Measurements from ENCODE around the gene RIIAD1.
"Not testable (repeated sequence)": the region's sequence is repeated elsewhere in the genome, so short reads cannot be mapped to it uniquely, and the experiment has no call there.

The RIIAD1 gene

GRCh38 chr1:151729966-151730291 is 8.6 kb downstream of the RIIAD1 start:
- in situ Hi-C loops (cut with MboI; ENCODE audit: low sequenced_read_pairs) = loop anchor here (25.0 kb wide), 1 partner anchor 293 kb away; no protein-coding TSS in a partner anchor

GRCh38 chr1:151733126-151733525 is 11.8 kb downstream of the RIIAD1 start:
- in situ Hi-C loops (cut with MboI; ENCODE audit: low sequenced_read_pairs) = loop anchor here (25.0 kb wide), 1 partner anchor 296 kb away; no protein-coding TSS in a partner anchor

GRCh38 chr1:151733995-151734394 is 12.7 kb downstream of the RIIAD1 start:
- in situ Hi-C loops (cut with MboI; ENCODE audit: low sequenced_read_pairs) = loop anchor here (25.0 kb wide), 1 partner anchor 297 kb away; no protein-coding TSS in a partner anchor

- in situ Hi-C loops (cut with MboI; ENCODE audit: low sequenced_read_pairs) = loop anchor here (25.0 kb wide), 1 partner anchor 300 kb away; no protein-coding TSS in a partner anchor
Measured at GRCh38 chr1:151737026-151737425, 15.7 kb downstream of the RIIAD1 start.

DNA sequence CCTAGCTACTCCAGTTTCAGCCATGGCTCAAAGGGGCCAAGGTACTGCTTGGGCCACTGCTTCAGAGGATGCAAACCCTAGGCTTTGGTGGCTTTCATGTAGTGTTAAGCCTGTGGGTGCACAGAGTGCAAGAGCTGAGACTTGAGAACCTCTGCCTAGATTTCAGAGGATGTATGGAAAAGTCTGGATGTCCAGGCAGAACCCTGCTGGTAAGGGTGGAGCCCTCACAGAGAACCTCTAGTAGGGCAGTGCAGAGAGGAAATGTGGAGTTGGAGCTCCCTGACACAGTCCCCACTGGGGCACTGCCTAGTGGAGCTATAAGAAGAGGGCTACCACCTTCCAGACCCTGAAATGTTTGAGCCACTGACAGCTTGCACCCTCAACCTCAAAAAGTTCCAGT is 16.2 kb downstream of the RIIAD1 start:
- in situ Hi-C loops (cut with MboI; ENCODE audit: low sequenced_read_pairs) = loop anchor here (25.0 kb wide), 1 partner anchor 300 kb away; no protein-coding TSS in a partner anchor

DNA sequence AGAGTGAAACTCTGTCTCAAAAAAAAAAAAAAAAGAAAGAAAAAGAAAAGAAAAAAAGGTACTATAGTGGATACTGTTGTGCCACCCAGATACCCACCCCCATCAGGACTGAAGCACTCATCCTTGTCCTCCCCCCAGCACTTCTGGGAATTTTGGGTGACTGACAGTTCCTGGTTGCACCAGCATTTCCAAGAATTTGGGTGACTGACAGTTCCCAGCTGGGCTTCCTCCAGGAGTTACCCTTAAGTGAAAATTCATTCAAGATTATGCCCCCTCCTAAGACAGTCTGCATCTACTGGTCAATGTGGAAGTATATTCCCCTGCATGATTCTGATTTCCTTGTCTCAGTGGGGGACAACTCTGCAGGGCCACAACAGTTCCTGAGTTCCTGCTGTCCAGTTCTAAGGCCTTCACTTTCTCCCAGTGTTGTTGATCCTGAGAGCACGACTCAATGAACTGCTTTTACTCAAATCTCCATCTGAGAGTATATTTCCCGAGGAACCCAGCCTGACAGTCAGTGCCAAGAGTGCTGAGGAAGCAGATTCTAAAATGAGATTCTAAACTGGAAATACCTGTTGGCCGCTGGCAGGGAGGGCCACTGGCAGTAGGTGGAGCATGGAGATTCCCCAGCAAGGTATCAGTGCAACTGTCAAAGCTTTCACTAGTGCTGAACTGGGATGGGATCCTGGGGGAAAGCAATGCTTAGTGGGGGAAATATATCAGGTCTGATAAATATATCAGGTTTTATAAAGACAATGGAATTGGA is 18.5 kb downstream of the RIIAD1 start:
- in situ Hi-C loops (cut with MboI; ENCODE audit: low sequenced_read_pairs) = loop anchor here (25.0 kb wide), 1 partner anchor 302 kb away; no protein-coding TSS in a partner anchor

GRCh38 chr1:151741516-151741915 is 20.2 kb downstream of the RIIAD1 start:
- in situ Hi-C loops (cut with MboI; ENCODE audit: low sequenced_read_pairs) = loop anchor here (25.0 kb wide), 1 partner anchor 304 kb away; no protein-coding TSS in a partner anchor

- in situ Hi-C loops (cut with MboI; ENCODE audit: low sequenced_read_pairs) = no loop called here
Measured at GRCh38 chr1:151756291-151756690, 35.0 kb downstream of the RIIAD1 start.

GRCh38 chr1:151759241-151759640 is 37.9 kb downstream of the RIIAD1 start:
- in situ Hi-C loops (cut with MboI; ENCODE audit: low sequenced_read_pairs) = no loop called here

DNA sequence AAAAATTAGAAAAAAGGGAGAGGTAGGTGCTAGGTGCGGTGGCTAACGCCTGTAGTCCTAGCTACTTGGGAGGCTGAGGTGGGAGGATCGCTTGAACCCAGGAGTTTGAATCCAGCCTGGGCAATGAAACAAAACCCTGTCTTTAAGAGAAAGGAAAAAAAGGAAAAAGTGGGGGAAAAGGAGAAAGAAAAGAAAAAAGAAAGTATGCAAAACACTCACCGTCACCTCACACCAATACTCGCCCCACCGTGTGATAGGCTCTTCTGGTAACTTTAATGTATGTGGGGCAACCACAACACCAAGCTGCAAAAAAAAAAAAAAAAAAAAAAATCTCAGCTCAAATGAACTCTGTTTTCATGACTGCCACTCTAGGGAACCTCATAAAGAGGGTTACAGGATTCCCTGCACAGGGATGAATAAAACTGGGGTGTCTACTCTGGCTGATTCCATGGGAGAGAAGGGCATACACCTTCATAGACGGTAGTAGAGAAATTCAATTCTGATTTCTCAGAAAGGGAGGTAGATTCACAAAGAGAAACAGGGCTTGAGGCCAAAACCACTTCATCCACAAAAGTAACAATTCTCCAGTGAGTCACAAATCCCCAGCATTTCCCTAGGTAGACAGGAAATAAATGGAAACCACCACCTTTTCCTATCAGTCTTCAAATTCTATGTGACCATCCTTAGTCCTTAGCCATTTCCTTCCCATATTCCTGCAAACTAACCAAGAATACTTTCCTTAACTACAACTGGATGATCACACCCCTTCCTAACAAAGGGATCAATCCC is 39.5 kb downstream of the RIIAD1 start:
- in situ Hi-C loops (cut with MboI; ENCODE audit: low sequenced_read_pairs) = no loop called here

GRCh38 chr1:151762941-151763921 is 41.9 kb downstream of the RIIAD1 start, which contains the start of gene MRPL9:
TSS of gene MRPL9 (minus strand) at chr1:151763496. CDS start at chr1:151763479, 17 bp downstream.
- in situ Hi-C loops (cut with MboI; ENCODE audit: low sequenced_read_pairs) = no loop called here

DNA sequence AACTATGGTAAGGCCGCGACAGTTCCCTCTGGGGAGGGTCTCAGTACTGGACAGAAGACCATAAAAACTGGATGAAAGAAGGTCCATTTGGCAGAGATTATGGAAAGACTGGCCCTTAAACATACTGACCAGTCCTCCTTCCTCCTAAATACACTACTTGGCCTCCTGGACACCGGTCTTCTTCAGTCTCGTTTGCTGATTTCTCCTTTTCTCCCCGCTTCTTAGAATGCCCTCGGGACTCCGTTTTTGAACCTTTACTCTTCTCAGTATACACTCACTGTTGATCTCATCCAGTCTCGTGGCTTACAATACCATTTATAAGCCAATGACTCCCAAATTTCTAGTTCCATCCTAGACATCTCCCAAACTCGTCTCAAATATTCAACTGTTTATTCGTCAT is 42.7 kb downstream of the RIIAD1 start:
- in situ Hi-C loops (cut with MboI; ENCODE audit: low sequenced_read_pairs) = no loop called here

GRCh38 chr1:151768351-151769066 is 47.2 kb downstream of the RIIAD1 start:
- in situ Hi-C loops (cut with MboI; ENCODE audit: low sequenced_read_pairs) = not testable (repeated sequence)

- in situ Hi-C loops (cut with MboI; ENCODE audit: low sequenced_read_pairs) = not testable (repeated sequence)
Measured at GRCh38 chr1:151769270-151769669, 47.9 kb downstream of the RIIAD1 start.

DNA sequence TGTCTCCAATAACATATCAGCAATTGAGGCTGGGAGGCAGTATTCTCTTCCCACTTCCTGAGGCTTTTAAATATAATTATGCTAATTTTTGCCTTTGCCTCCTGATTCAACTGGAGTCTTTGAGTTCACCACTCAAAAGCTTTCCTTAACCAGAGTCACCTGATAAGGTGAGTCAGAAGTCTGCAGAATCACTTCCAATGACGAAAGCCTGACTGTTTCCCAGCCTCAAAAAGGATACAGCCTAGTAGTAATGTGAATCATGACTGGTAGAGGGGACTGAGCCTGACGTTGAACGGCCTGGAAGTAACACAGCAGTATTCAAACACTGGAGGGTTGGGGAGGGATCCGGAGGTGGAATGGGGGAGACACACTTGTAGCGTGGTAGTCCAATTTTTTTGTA is 52.4 kb downstream of the RIIAD1 start:
- in situ Hi-C loops (cut with MboI; ENCODE audit: low sequenced_read_pairs) = no loop called here

DNA sequence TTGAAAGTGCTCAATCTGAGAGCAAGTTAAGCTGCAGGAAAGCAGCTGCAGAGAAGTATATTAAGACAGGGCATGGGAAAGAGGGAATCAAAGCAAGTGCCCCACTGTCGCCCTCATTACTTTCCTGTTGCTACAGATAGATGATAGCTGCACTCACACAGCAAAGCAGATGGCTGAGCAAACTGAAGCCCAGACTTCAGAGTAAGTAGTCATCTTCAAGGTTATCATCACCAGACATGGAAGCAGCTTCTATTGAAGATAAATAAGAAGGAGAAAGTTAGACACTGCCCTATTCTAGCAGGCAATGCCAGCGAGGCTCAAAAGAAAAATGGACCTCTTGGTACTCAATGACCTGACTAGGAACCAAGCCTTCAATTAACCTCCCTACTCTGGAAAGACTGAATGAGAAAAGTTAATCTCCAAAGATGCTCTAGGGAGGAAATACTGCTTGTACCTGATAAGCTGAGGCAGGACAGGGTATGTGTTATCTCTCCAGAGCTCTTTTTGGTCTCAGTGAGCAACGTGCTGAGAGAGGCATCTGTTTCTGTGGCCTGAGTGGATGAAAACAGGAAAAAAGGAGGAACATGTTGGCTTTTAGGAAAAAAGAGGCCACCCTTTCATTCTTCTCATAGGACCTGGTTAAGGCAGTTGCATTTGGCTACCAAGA is 53.1 kb downstream of the RIIAD1 start:
- in situ Hi-C loops (cut with MboI; ENCODE audit: low sequenced_read_pairs) = no loop called here

DNA sequence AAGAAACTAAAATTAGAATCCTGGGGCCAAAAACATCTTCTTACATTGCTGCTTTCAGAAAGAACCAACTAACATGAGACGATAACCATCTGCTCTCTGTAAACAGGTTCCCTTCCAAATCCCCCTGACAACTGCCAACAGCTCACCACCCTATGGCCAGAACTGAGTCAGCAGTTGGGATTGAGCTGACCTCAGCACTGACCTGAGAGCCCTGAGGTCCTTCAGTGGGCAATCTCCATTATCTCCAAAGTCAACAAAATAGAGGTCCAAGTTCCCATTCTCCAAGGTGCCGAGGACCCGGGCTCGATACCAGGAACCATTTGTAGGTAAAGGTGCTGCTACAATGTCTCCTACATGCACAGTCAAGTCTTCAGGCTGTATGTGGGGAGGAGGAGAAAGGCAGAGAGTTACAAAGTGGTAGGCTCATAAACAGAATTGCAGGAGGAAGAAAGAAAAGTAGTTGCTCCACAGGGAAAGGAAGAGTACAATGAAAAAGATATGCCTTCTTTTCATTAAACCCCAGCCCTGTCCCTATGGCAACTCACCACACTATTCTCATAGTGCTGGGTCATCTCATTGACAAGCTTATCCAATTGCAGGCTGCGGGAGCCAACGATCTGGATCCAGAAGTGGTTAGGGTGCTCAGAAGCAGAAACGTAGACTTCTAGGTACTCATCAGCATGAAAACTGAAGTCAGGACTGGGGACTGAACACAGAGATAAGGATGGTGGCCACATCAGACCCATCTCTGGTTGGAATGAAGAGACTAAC is 54.8 kb downstream of the RIIAD1 start:
- in situ Hi-C loops (cut with MboI; ENCODE audit: low sequenced_read_pairs) = no loop called here

- in situ Hi-C loops (cut with MboI; ENCODE audit: low sequenced_read_pairs) = no loop called here
Measured at GRCh38 chr1:151776665-151777062, 55.3 kb downstream of the RIIAD1 start.

- in situ Hi-C loops (cut with MboI; ENCODE audit: low sequenced_read_pairs) = no loop called here
Measured at GRCh38 chr1:151777317-151777716, 56.0 kb downstream of the RIIAD1 start.

Measured in HL-60/S4 (cell line).